Heart left ventricle (tissue), 16 donors: ENCODE measurements around the gene PLXNB3. TPM values are rescaled to one million over a fixed set of nuclear protein-coding genes. Genes with fewer than 3 reads are reported as not detected.
A peak's percentile ranks its signal among the peaks of the same experiment; 100 is the strongest.

Source experiments
- ATAC-seq, 4 donors: fragments of 200-7000 bp; cut with Tn5 transposase; one replicate each; pipeline ENCODE4 v1.9.1; 2020 to 2022; ENCODE audit warnings: moderate library complexity in 4 of 4, mild to moderate bottlenecking in 3 of 4, moderate number of reproducible peaks in 1 of 4
- DNase-seq, 5 donors: peaks; one replicate each; pipeline ENCODE4 v3.0.0-alpha.2; 2020
- H3K27ac ChIP-seq, 12 donors: fragments of 200-600 bp; sonication (generic) in 4 of 12; one replicate each; pipeline versions ENCODE4 v1.5.0 to v1.8.0; 2016 to 2022; ENCODE audit warnings: mild to moderate bottlenecking in 2 of 12
- H3K27me3 ChIP-seq, 9 donors: fragments of 200-600 bp; sonication (generic) in 2 of 9; one replicate each; pipeline versions ENCODE4 v1.5.1 to v1.8.0; 2016 to 2022; ENCODE audit warnings: mild to moderate bottlenecking in 3 of 9
- H3K36me3 ChIP-seq, 9 donors: fragments of 200-600 bp; sonication (generic) in 2 of 9; one replicate each; pipeline versions ENCODE4 v1.5.0 to v1.8.0; 2018 to 2022; ENCODE audit warnings: mild to moderate bottlenecking in 2 of 9
- H3K4me1 ChIP-seq, 12 donors: fragments of 200-600 bp; sonication (generic) in 4 of 12; one replicate each; pipeline versions ENCODE4 v1.5.0 to v1.8.0; 2016 to 2022; ENCODE audit warnings: mild to moderate bottlenecking in 3 of 12
- H3K4me3 ChIP-seq, 12 donors: fragments of 200-600 bp; sonication (generic) in 4 of 12; one replicate each; pipeline versions ENCODE4 v1.5.0 to v1.8.0; 2017 to 2022; ENCODE audit warnings: mild to moderate bottlenecking in 9 of 12, moderate library complexity in 4 of 12
- H3K9me3 ChIP-seq, 12 donors: fragments of 200-600 bp; sonication (generic) in 4 of 12; one replicate each; pipeline versions ENCODE4 v1.5.0 to v1.8.0; 2016 to 2022; ENCODE audit warnings: mild to moderate bottlenecking in 1 of 12
- POLR2A ChIP-seq, 2 donors: fragments of 450-650 bp; IDR thresholded peaks; one replicate each; pipeline ENCODE4 v1.6.1; 2017; ENCODE audit warnings: antibody characterized with exemption in 2 of 2, mild to moderate bottlenecking in 2 of 2, moderate library complexity in 2 of 2
- WGBS, 4 donors: extraction: QIAGEN DNeasy Blood & Tissue Kit in 2 of 4; methylation state at CpG; one replicate each; pipeline versions ENCODE4 v1.1.5 to v1.1.7; 2013 to 2018; 5-methylcytosine and 5-hydroxymethylcytosine counted together
- intact Hi-C, 10 donors: fragments of 100-400 bp; cut with DNase I; formaldehyde crosslinking; loops; one replicate each; pipeline versions ENCODE4 v1.11.1 to v1.14.2; 2022
- polyA plus RNA-seq, 2 donors: library from polyadenylated mRNA; stranded (reverse); fragments of 200-250 nt; gene quantifications; one replicate each; pipeline ENCODE4 v1.2.3, GENCODE V29; 2013
- total RNA-seq, 9 donors: library from RNA; depleted of rRNA in 2 of 9; stranded (reverse); fragments of >200 nt in 2 of 9; fragmentation: NEBNext Ultra II Directional in 3 of 9; extraction: Animal tissue kit (Norgen Biotek cat#: 25700) in 3 of 9; gene quantifications; one replicate each; pipeline versions ENCODE4 v1.1.0 to v1.2.4, GENCODE V29; 2016 to 2023
- TF ChIP-seq, protein P1 (sequence below), 12 donors: fragments of 200-600 bp; sonication (generic) in 4 of 12; IDR thresholded peaks; one replicate each; pipeline versions ENCODE4 v1.5.0 to v1.8.0; 2018 to 2022; ENCODE audit warnings: antibody characterized with exemption in 12 of 12, mild to moderate bottlenecking in 5 of 12
- donor health status: ischemic (EF 13 %, LVEDD 7.1; RV severe dilation, severe dysfunction).
- donor health status: healthy with polysubstance abuse.
- donor health status: DM: no; HTN: yes; CAD: no.
- donor health status: DM: no; HTN: no; CAD: no.
- donor health status: ischemic (EF 25% LVEDD 6.9; RV normal size, moderate dysfunction).
- donor health status: ischemic (EF 25% LVEDD 5.7; RV mildly dilated, moderate dysfunction).
- donor health status: healthy.
- donor health status: DM: yes; HTN: yes; CAD: no.
- donor health status: ischemic (EF 35%, LVEDD 5.7; RV mildly dilated, moderate dysfunction).
- donor health status: nonischemic (EF 11% LVEDD 7.7; RV severe dilation, severe dysfunction).
- donor health status: DM: yes; HTN: yes; CAD: no.
- donor health status: PGD.
- donor health status: ischemic (EF 29% LVEDD 5.4; RV normal size, mild dysfunction).
- donor health status: nonischemic (EF 23%, LVEDD 6.1; RV moderate dilation, normal function).

The PLXNB3 gene
- total and polyA plus RNA-seq, 11 donors, result 0.51 to 8.6 (median 2.8) TPM

GRCh38 chrX:153794018-153794896 lies 30.2 kb downstream of the PLXNB3 start, which contains the start of the genes IDH3G and SSR4:
Gene IDH3G (minus strand): TSS chrX:153794375. CDS start chrX:153794326, 49 bp downstream.
Gene SSR4 (plus strand): TSS chrX:153794668. CDS start chrX:153794688, 20 bp downstream.
- H3K9me3 ChIP-seq, result peaks cover 0 to 36% (median 0%) of the 10 kb centered on the region in 12 donors
- peaks cover 0 to 37% (median 20%) of the 10 kb centered on the region in 12 donors for H3K4me1 ChIP-seq
- peaks cover 0 to 4% (median 0%) of the 10 kb centered on the region in 9 donors for H3K27me3 ChIP-seq
- intact Hi-C loops, result loop anchor here in 3 of 10 donors (5.0 to 10.0 kb wide), 2 partner anchors 131 to 133 kb away; partner anchors contain the start of gene ARHGAP4 (in 3 of the 3)
- H3K27ac ChIP-seq, result peak within 1 kb of the TSS; percentile 86 to 99 (median 96)
- DNase-seq, result peak; percentile 92 to 96 (median 93)
- WGBS, 4 donors, result 0 to 39% (median 16%) methylated on average over 48 to 92 of the region's 92 CpGs
- TF ChIP-seq POLR2A (IDR thresholded peaks at IDR 0.05), result peak in 1 of 2 donors; percentile 46
- TF ChIP-seq, protein P1, sequence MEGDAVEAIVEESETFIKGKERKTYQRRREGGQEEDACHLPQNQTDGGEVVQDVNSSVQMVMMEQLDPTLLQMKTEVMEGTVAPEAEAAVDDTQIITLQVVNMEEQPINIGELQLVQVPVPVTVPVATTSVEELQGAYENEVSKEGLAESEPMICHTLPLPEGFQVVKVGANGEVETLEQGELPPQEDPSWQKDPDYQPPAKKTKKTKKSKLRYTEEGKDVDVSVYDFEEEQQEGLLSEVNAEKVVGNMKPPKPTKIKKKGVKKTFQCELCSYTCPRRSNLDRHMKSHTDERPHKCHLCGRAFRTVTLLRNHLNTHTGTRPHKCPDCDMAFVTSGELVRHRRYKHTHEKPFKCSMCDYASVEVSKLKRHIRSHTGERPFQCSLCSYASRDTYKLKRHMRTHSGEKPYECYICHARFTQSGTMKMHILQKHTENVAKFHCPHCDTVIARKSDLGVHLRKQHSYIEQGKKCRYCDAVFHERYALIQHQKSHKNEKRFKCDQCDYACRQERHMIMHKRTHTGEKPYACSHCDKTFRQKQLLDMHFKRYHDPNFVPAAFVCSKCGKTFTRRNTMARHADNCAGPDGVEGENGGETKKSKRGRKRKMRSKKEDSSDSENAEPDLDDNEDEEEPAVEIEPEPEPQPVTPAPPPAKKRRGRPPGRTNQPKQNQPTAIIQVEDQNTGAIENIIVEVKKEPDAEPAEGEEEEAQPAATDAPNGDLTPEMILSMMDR (IDR thresholded peaks at IDR 0.05), result peak in 8 of 12 donors; percentile 9 to 58 (median 33)
- H3K36me3 ChIP-seq, result peaks cover 0 to 31% (median 17%) of the 10 kb centered on the region in 9 donors
- H3K4me3 ChIP-seq, result peak within 1 kb of the TSS; percentile 46 to 91 (median 74)
- ATAC-seq, result peak; percentile 94 to 97 (median 96)

DNA sequence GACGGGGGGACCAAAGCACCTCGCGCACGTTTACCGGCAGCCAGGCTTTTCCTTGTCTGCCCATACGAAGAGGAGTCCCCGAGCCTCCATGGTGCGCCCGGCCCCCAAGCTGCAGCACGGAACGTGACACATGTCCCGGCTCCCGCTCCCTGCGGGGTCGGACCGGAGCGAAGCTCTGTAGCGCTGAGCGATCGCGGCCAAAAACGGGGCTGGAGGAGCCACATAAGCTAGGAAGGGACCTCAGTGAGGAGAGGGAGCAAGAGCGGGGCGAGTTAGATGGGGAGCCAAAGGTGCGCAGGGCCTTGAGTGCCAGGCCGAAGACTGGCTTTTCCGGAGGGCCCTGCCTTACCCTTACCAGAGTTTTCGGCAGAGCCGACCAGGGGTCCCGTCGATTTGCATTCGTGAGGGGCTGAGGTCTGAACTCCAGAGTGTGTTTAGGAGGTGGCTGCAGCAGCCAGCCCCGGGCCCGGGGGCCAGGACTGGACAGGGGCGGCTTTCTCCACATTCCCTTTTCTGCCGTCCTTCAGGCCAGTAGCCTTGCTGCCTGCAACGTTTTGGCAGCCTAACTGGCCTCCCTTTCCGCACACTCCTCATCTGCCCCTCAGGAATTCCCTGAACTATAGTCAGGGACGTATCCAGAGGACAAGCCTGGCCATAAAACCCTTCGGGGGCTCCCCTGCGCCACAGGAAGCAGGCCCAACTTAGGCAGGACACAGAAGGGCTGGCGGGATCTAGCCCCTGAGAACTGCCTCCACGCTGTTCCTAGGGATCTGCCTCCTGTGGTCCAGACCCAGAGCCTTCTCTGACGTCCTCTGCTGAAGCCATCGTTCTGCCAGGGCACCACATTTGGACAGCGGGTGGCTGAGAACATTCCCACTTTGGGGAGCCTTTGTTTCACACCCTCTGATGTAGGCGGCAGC lies 31.1 kb downstream of the PLXNB3 start:
- WGBS, 4 donors, result 5 to 45% (median 22%) methylated on average over 34 to 47 of the region's 47 CpGs
- intact Hi-C loops, result loop anchor here in 3 of 10 donors (5.0 to 10.0 kb wide), 2 partner anchors 130 to 132 kb away; partner anchors contain the start of gene ARHGAP4 (in 3 of the 3)
- peak in 2 of 4 donors; percentile 1 for ATAC-seq
- H3K4me1 ChIP-seq, result peaks cover 0 to 37% (median 20%) of the 10 kb centered on the region in 12 donors
- H3K36me3 ChIP-seq, result peaks cover 0 to 25% (median 10%) of the 10 kb centered on the region in 9 donors
- H3K27me3 ChIP-seq, result peaks cover 0 to 4% (median 0%) of the 10 kb centered on the region in 9 donors
- no peak for DNase-seq
- H3K4me3 ChIP-seq, result peak overlapping the region; percentile 46 to 91 (median 74)
- TF ChIP-seq, protein P1 (IDR thresholded peaks at IDR 0.05), result no peak
- no peak for TF ChIP-seq POLR2A (IDR thresholded peaks at IDR 0.05)
- H3K9me3 ChIP-seq, result peaks cover 0 to 36% (median 0%) of the 10 kb centered on the region in 12 donors
- peak overlapping the region in 11 of 12 donors; percentile 85 to 98 (median 96) for H3K27ac ChIP-seq

- peak in 1 of 5 donors; percentile 22 for DNase-seq
- H3K27ac ChIP-seq, result no peak overlapping the region
- 83 to 89% (median 86%) methylated on average over 13 to 15 of the region's 15 CpGs for WGBS, 4 donors
- H3K9me3 ChIP-seq, result peaks cover 0 to 36% (median 0%) of the 10 kb centered on the region in 12 donors
- H3K4me1 ChIP-seq, result peaks cover 0 to 23% (median 15%) of the 10 kb centered on the region in 12 donors
- intact Hi-C loops, result loop anchor here in 2 of 10 donors (10.0 kb wide), 1 partner anchor 127 kb away; the partner anchor contains the start of gene ARHGAP4 (in 2 of the 2)
- peaks cover 0 to 25% (median 9%) of the 10 kb centered on the region in 9 donors for H3K36me3 ChIP-seq
- no peak for TF ChIP-seq POLR2A (IDR thresholded peaks at IDR 0.05)
- TF ChIP-seq, protein P1 (IDR thresholded peaks at IDR 0.05), result no peak
- H3K27me3 ChIP-seq, result peaks cover 0 to 4% (median 0%) of the 10 kb centered on the region in 9 donors
- no peak for ATAC-seq
- H3K4me3 ChIP-seq, result no peak overlapping the region
These were observed 33.5 kb downstream of the PLXNB3 start for GRCh38 chrX:153797415-153798015.
